ENCODE data around the gene CDK5RAP2. TPM values are rescaled to one million over a fixed set of nuclear protein-coding genes. Genes with fewer than 3 reads are reported as not detected.
A peak's percentile ranks its signal among the peaks of the same experiment; 100 is the strongest.

Gene CDK5RAP2
- polyA plus RNA-seq, 1 experiment, result 30.3 TPM

DNA sequence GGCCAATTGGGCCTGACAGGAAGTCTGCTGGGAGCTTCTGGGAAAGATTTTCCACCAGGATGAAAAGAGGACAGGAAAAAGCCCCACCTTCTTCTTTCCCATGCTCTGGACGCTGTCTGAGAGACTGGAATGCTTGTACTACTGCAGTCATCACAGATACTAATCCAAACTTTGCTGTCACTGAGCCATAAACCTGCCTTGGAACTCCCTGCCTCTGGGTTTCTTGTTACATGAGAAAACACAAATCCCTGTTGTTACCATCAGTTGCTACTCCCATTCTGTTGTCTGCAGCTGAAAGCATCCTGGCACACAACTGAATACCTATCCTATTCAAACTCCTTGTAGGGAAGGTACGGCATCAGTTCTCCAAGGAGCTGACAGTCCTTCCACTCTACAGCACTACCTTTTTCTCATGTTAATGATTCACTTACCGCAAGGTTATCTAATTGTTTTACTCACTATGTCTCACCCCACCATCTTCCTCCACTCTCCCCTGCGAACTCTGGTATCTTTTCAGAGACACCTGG lies 167.5 kb downstream of the CDK5RAP2 start:
- TF ChIP-seq, protein P1, sequence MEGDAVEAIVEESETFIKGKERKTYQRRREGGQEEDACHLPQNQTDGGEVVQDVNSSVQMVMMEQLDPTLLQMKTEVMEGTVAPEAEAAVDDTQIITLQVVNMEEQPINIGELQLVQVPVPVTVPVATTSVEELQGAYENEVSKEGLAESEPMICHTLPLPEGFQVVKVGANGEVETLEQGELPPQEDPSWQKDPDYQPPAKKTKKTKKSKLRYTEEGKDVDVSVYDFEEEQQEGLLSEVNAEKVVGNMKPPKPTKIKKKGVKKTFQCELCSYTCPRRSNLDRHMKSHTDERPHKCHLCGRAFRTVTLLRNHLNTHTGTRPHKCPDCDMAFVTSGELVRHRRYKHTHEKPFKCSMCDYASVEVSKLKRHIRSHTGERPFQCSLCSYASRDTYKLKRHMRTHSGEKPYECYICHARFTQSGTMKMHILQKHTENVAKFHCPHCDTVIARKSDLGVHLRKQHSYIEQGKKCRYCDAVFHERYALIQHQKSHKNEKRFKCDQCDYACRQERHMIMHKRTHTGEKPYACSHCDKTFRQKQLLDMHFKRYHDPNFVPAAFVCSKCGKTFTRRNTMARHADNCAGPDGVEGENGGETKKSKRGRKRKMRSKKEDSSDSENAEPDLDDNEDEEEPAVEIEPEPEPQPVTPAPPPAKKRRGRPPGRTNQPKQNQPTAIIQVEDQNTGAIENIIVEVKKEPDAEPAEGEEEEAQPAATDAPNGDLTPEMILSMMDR (IDR thresholded peaks at IDR 0.05; ENCODE audit: low read depth, low read length), result no peak
- H3K9me3 ChIP-seq (ENCODE audit: control insufficient read depth, insufficient read depth, low read length), result no peaks in the 10 kb centered on the region; the same call in 1 of the 2 replicates
- peak overlapping the region; percentile 81 for H3K27ac ChIP-seq (ENCODE audit: low read depth, low read length)
- H3K27me3 ChIP-seq (ENCODE audit: control insufficient read depth, insufficient read depth, low read length), result no peaks in the 10 kb centered on the region
- CTCF ChIA-PET, result interaction anchor here (0.8 to 1.7 kb wide), 3 partner anchors 22 to 65 kb away, joined by 3 to 5 read pairs (median 3); no protein-coding TSS in a partner anchor
- peak; percentile 39 for DNase-seq (ENCODE audit: low read depth, low spot score)
- POLR2A ChIA-PET, result interaction anchor here (0.6 kb wide), 1 partner anchor 113 kb away, joined by 3 read pairs; no protein-coding TSS in a partner anchor
- no peak overlapping the region for H3K4me3 ChIP-seq (ENCODE audit: low read depth, low read length)

DNA sequence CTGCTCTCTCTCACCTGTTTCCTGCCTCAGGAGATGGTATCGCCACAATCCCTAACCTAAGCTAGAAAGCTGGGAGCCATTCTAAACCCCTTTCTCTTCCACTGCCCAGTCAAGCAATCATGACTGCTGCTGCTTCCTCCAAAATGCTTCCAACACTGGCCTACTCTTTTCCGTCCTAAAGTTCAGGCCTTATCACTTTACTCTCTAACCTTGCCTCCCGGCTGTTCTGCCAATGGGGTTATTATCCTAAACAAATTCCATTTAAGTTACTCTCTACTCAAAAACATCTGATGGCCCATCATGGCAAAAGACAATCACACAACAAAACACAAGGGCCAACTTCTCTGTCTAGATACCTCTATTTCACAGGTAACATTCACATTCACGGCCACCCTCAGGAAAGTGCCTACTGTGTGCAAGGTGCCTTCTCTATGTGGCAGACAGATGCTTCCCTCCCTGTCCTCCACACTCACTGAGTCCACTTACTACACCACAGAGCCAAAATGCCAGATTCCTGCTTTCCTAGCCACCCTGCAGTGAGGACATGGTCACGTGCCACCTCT lies 168.0 kb downstream of the CDK5RAP2 start:
- no peaks in the 10 kb centered on the region; the same call in 1 of the 2 replicates for H3K9me3 ChIP-seq (ENCODE audit: control insufficient read depth, insufficient read depth, low read length)
- TF ChIP-seq, protein P1 (IDR thresholded peaks at IDR 0.05; ENCODE audit: low read depth, low read length), result no peak
- no peak overlapping the region for H3K4me3 ChIP-seq (ENCODE audit: low read depth, low read length)
- H3K27me3 ChIP-seq (ENCODE audit: control insufficient read depth, insufficient read depth, low read length), result no peaks in the 10 kb centered on the region
- ChIA-PET CTCF (interaction anchor here (1.4 to 2.1 kb wide), 2 partner anchors 27 to 65 kb away, joined by 3 to 9 read pairs; no protein-coding TSS in a partner anchor), POLR2A (interaction anchor here (0.6 kb wide), 1 partner anchor 114 kb away, joined by 3 read pairs; no protein-coding TSS in a partner anchor)
- peak overlapping the region; percentile 81 for H3K27ac ChIP-seq (ENCODE audit: low read depth, low read length)
- DNase-seq (ENCODE audit: low read depth, low spot score), result no peak

DNA sequence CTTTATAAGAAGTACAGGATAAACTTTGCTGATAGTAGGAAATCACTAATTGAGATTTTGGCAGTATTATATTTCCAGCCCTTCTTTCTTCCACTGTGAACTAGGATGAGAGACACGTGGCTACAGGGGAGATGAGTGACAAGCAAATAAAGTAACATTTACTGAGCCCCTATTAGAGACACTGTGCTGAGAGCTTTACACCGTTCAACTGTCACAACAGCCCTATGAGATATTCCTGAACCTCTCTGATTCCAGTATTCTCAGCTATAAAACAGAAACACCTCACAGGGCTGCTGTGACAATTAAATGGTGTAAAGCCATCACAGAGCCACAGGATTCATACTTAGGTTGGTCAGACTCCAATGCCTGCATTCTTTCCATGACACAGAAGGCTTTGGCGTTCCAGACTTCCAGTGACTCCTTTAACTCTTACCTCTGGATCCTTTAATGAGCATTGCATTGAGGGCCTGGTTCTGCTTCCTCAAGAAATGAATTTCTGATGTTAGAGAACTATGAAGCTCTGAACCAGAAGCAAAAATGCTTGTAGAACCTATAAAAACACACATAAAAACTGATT lies 169.0 kb downstream of the CDK5RAP2 start:
- no peak overlapping the region for H3K4me3 ChIP-seq (ENCODE audit: low read depth, low read length)
- DNase-seq (ENCODE audit: low read depth, low spot score), result no peak
- H3K27ac ChIP-seq (ENCODE audit: low read depth, low read length), result no peak overlapping the region
- H3K9me3 ChIP-seq (ENCODE audit: control insufficient read depth, insufficient read depth, low read length), result no peaks in the 10 kb centered on the region
- POLR2A ChIA-PET, result no interaction called here
- H3K27me3 ChIP-seq (ENCODE audit: control insufficient read depth, insufficient read depth, low read length), result no peaks in the 10 kb centered on the region
- TF ChIP-seq, protein P1 (IDR thresholded peaks at IDR 0.05; ENCODE audit: low read depth, low read length), result no peak
- CTCF ChIA-PET, result interaction anchor here (1.4 to 2.1 kb wide), 2 partner anchors 28 to 66 kb away, joined by 3 to 9 read pairs; no protein-coding TSS in a partner anchor

DNA sequence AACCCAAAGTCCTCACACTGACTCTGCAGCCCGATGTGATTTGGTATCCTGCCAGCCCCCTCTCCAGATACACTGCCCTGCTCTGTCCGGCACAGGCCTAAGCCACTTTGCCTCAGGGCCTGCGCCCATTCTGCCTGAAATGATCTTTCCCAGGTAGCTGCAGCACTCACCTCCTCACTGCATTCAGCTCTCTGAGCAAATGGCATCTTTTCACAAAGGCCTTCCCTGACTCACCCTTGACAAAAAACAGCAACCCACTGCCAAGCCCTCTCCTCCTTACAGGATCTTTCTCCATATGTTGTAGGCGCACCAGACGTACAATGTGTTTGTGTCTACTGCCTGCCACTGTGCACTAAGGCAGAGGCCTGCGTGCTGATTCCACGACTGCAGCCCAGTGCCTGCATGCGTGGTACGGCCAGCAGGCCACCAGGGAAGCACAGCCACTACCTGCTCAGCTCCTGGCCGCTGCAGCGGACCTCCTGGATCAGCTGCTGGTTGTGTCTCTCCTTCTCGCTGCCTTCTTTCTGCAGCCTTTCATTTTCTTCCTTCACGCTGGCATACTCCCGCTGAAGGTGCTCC lies 171.2 kb downstream of the CDK5RAP2 start:
- H3K27ac ChIP-seq (ENCODE audit: low read depth, low read length), result no peak overlapping the region
- ChIA-PET POLR2A (no interaction called here), CTCF (interaction anchor here (1.3 kb wide), 1 partner anchor 69 kb away, joined by 4 read pairs; no protein-coding TSS in a partner anchor)
- TF ChIP-seq, protein P1 (IDR thresholded peaks at IDR 0.05; ENCODE audit: low read depth, low read length), result no peak
- no peaks in the 10 kb centered on the region for H3K9me3 ChIP-seq (ENCODE audit: control insufficient read depth, insufficient read depth, low read length)
- H3K27me3 ChIP-seq (ENCODE audit: control insufficient read depth, insufficient read depth, low read length), result no peaks in the 10 kb centered on the region
- H3K4me3 ChIP-seq (ENCODE audit: low read depth, low read length), result no peak overlapping the region
- DNase-seq (ENCODE audit: low read depth, low spot score), result no peak

Data from AG04450 (cell line).